HG02981 (cell line): ENCODE data around the gene FAM171A1.

Source experiments
- ATAC-seq: cut with Tn5 transposase; IDR thresholded peaks from one replicate; pipeline ENCODE4 v1.9.1; 2021; ENCODE audit warnings: mild to moderate bottlenecking, moderate library complexity; ENCODE audit not compliant: unreplicated experiment

The FAM171A1 gene

GRCh38 chr10:15252396-15252795 is 118.7 kb downstream of the FAM171A1 start:
- ATAC-seq, result no peak

- no peak for ATAC-seq
These were observed 119.2 kb downstream of the FAM171A1 start for GRCh38 chr10:15251791-15252380.

GRCh38 chr10:15245530-15245929 is 125.6 kb downstream of the FAM171A1 start:
- ATAC-seq, result no peak

GRCh38 chr10:15244635-15245197 is 126.4 kb downstream of the FAM171A1 start:
- ATAC-seq, result no peak

- no peak for ATAC-seq
These were observed 128.7 kb downstream of the FAM171A1 start for GRCh38 chr10:15242261-15242840.

- no peak for ATAC-seq
These were observed 129.8 kb downstream of the FAM171A1 start for GRCh38 chr10:15241306-15241705.

- ATAC-seq, result no peak
These were observed 132.3 kb downstream of the FAM171A1 start for GRCh38 chr10:15238555-15239335.

GRCh38 chr10:15237351-15237750 is 133.7 kb downstream of the FAM171A1 start:
- ATAC-seq, result no peak

GRCh38 chr10:15236340-15236739 is 134.7 kb downstream of the FAM171A1 start:
- ATAC-seq, result no peak

GRCh38 chr10:15232279-15232678 is 138.8 kb downstream of the FAM171A1 start:
- ATAC-seq, result no peak

- ATAC-seq, result no peak
These were observed 139.7 kb downstream of the FAM171A1 start for GRCh38 chr10:15231426-15231825.

- no peak for ATAC-seq
These were observed 140.8 kb downstream of the FAM171A1 start for GRCh38 chr10:15230257-15230656.

GRCh38 chr10:15229268-15229667 is 141.8 kb downstream of the FAM171A1 start:
- no peak for ATAC-seq

- ATAC-seq, result no peak
These were observed 142.7 kb downstream of the FAM171A1 start for GRCh38 chr10:15228426-15228825.

- ATAC-seq, result no peak
These were observed 143.3 kb downstream of the FAM171A1 start for GRCh38 chr10:15227611-15228372.

- no peak for ATAC-seq
These were observed 145.6 kb downstream of the FAM171A1 start for GRCh38 chr10:15225511-15225910.

- ATAC-seq, result no peak
These were observed 146.1 kb downstream of the FAM171A1 start for GRCh38 chr10:15224948-15225347.

- no peak for ATAC-seq
These were observed 147.9 kb downstream of the FAM171A1 start for GRCh38 chr10:15223174-15223573.

- ATAC-seq, result no peak
These were observed 148.6 kb downstream of the FAM171A1 start for GRCh38 chr10:15222511-15222910.

GRCh38 chr10:15220445-15220844 is 150.6 kb downstream of the FAM171A1 start:
- no peak for ATAC-seq

- ATAC-seq, result no peak
These were observed 154.4 kb downstream of the FAM171A1 start for GRCh38 chr10:15216700-15217099.
